Parathyroid adenoma (tissue), 2 donors: Measurements from ENCODE around the gene C1QL2.
A peak's percentile ranks its signal among the peaks of the same experiment; 100 is the strongest.

Source experiments
- H2AFZ ChIP-seq: fragments of 300-600 bp; sonication (generic); one replicate; pipeline ENCODE4 v1.7.0; 2017; ENCODE audit warnings: antibody characterized with exemption, mild to moderate bottlenecking
- H3K27ac ChIP-seq: fragments of 300-600 bp; sonication (generic); one replicate; pipeline ENCODE4 v1.7.0; 2017
- H3K27me3 ChIP-seq: fragments of 300-600 bp; sonication (generic); one replicate; pipeline ENCODE4 v1.7.0; 2017; ENCODE audit warnings: low read length; ENCODE audit not compliant: control insufficient read depth, insufficient read depth
- H3K36me3 ChIP-seq: fragments of 300-600 bp; sonication (generic); one replicate; pipeline ENCODE4 v1.7.0; 2017; ENCODE audit warnings: low read length; ENCODE audit not compliant: control insufficient read depth, insufficient read depth
- H3K4me1 ChIP-seq: fragments of 300-600 bp; sonication (generic); one replicate; pipeline ENCODE4 v1.7.0; 2017; ENCODE audit warnings: control low read depth
- H3K4me2 ChIP-seq: fragments of 300-600 bp; sonication (generic); one replicate; pipeline ENCODE4 v1.7.0; 2017; ENCODE audit warnings: low read length
- H3K4me3 ChIP-seq: fragments of 300-600 bp; sonication (generic); one replicate; pipeline ENCODE4 v1.7.0; 2017; ENCODE audit warnings: low read depth, low read length
- H3K79me2 ChIP-seq: fragments of 300-600 bp; sonication (generic); one replicate; pipeline ENCODE4 v1.7.0; 2017; ENCODE audit warnings: control low read depth
- H3K9ac ChIP-seq: fragments of 300-600 bp; sonication (generic); one replicate; pipeline ENCODE4 v1.7.0; 2017; ENCODE audit warnings: mild to moderate bottlenecking
- H3K9me3 ChIP-seq: fragments of 300-600 bp; sonication (generic); one replicate; pipeline ENCODE4 v1.7.0; 2017; ENCODE audit warnings: low read length; ENCODE audit not compliant: control insufficient read depth
- TF ChIP-seq, protein P1 (sequence below): fragments of 300-600 bp; sonication (generic); IDR thresholded peaks from one replicate; pipeline ENCODE4 v1.7.0; 2017; ENCODE audit warnings: antibody characterized with exemption, mild to moderate bottlenecking
- donor health status: primary hyperparathyroidism.

The C1QL2 gene

DNA sequence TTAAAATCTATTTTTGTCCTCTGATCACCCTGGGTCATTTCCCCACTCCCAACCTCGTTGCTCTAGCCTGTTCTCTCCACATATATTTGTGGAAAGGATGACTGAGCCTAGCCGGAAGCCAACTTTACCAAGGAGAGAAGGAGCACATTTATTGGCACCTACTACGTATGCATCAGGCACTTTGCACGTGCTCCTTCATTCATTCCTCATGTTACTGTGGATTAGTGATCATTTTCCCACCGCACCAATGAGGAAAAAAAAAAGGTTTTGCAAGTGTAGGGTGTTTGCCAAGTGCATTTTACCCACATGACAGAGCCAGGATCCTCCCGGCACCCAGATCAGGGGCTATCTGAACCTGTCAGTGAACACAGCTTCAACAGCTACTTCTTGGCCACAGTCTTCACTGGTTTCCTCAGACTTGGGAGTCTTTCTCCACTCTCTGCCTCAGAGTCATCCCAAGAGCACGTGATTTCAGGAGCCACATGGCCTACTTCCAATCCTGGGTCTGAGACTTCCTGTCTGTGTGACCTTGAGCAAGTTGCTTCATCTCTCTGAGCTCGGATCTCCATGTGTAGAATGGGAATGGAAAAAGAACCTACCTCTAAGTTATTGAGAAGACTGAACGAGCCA, 1.9 kb upstream of the C1QL2 start:
- no peak overlapping the region for H3K9ac ChIP-seq
- no peaks in the 10 kb centered on the region for H3K4me1 ChIP-seq
- H3K36me3 ChIP-seq: no peaks in the 10 kb centered on the region
- no peak overlapping the region for H3K4me3 ChIP-seq
- no peaks in the 10 kb centered on the region for H3K9me3 ChIP-seq
- TF ChIP-seq, protein P1, sequence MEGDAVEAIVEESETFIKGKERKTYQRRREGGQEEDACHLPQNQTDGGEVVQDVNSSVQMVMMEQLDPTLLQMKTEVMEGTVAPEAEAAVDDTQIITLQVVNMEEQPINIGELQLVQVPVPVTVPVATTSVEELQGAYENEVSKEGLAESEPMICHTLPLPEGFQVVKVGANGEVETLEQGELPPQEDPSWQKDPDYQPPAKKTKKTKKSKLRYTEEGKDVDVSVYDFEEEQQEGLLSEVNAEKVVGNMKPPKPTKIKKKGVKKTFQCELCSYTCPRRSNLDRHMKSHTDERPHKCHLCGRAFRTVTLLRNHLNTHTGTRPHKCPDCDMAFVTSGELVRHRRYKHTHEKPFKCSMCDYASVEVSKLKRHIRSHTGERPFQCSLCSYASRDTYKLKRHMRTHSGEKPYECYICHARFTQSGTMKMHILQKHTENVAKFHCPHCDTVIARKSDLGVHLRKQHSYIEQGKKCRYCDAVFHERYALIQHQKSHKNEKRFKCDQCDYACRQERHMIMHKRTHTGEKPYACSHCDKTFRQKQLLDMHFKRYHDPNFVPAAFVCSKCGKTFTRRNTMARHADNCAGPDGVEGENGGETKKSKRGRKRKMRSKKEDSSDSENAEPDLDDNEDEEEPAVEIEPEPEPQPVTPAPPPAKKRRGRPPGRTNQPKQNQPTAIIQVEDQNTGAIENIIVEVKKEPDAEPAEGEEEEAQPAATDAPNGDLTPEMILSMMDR: no peak
- H2AFZ ChIP-seq: no peak overlapping the region
- H3K4me2 ChIP-seq: no peak overlapping the region
- no peaks in the 10 kb centered on the region for H3K79me2 ChIP-seq
- no peaks in the 10 kb centered on the region for H3K27me3 ChIP-seq
- H3K27ac ChIP-seq: no peak overlapping the region

DNA sequence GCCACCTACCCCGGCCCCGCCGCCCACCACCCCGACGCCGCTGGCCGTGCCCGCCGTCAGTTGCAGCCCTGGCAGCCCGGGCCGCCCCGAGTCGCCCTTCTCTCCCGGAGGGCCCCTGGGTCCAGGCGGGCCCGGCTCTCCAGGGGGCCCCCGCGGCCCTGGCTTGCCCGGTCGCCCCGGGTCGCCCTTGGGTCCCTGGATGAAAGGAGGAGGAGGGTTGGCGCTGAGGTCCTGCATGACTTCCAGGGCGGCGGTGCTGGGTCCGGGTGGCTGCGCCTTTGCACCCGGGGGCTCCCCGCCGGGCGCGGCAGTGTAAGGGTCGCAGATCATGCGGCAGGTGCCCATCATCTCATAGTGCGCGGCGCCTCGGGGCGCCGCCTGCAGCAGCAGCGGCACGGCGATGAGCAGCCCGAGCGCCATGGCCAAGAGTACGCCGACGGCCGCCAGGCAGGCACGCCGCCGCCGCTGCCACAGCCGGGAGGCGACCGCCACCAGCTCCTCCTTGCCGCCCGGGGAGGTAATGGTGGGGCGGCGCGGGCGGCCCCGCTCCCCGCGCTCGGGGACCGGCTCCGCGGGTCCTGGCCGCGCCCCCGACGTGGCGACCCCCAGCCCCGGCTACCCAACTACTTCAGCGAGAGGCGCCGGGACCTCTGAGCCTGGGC, 570 bp downstream of the C1QL2 start:
- H3K9me3 ChIP-seq: no peaks in the 10 kb centered on the region
- peak overlapping the region; percentile 74 for H2AFZ ChIP-seq
- no peaks in the 10 kb centered on the region for H3K36me3 ChIP-seq
- H3K79me2 ChIP-seq: no peaks in the 10 kb centered on the region
- no peak overlapping the region for H3K27ac ChIP-seq
- TF ChIP-seq, protein P1: no peak
- H3K4me3 ChIP-seq: no peak overlapping the region
- H3K9ac ChIP-seq: no peak overlapping the region
- no peaks in the 10 kb centered on the region for H3K4me1 ChIP-seq
- H3K27me3 ChIP-seq: peaks cover 6% of the 10 kb centered on the region
- H3K4me2 ChIP-seq: no peak overlapping the region

DNA sequence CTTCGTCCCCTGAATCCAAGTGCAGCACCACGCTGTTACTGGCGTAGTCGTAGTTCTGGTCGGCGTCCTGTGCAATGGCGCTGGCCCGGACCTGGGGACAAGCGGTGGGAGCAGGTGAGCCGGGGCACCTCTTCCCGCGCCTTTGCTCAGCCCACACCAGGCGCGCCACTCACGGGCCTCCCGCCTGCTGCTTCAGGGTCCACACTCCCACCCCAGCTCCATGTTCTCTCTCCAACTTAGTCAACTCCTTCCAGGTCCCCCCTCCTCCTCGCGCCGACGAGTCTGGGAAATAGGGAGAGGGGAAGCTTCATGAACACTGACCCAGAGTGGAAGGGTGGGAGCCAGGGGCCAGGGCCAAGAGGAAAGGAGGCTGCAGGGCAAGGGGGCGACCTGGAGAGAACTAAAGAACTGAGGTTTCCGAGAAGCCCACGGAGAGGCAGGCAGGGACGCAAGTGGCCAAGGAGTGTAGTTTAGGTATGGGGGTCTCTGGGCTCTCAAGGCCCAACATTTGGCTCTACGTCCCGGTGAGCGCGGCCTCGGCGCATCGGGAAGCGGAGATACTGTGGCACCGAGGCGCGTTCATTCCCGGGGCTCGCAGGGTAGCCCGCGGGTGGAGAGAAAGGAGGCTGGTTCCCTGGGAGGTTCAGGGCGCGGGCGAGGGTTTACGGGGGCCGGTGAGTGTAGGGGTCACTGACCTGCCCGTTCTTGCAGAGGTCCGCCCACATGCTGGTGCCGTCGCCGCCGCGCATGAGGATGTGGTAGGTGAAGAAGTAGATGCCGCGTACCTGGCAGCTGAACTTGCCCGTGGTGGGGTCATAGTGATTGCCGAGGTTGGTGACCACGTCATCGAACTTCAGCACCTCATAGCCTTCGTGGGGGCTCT, 1.4 kb downstream of the C1QL2 start:
- H3K27me3 ChIP-seq: peaks cover 6% of the 10 kb centered on the region
- H3K9ac ChIP-seq: no peak overlapping the region
- no peaks in the 10 kb centered on the region for H3K36me3 ChIP-seq
- no peaks in the 10 kb centered on the region for H3K79me2 ChIP-seq
- TF ChIP-seq, protein P1: no peak
- no peak overlapping the region for H3K4me2 ChIP-seq
- no peaks in the 10 kb centered on the region for H3K9me3 ChIP-seq
- no peak overlapping the region for H2AFZ ChIP-seq
- H3K4me1 ChIP-seq: no peaks in the 10 kb centered on the region
- no peak overlapping the region for H3K4me3 ChIP-seq
- no peak overlapping the region for H3K27ac ChIP-seq

DNA sequence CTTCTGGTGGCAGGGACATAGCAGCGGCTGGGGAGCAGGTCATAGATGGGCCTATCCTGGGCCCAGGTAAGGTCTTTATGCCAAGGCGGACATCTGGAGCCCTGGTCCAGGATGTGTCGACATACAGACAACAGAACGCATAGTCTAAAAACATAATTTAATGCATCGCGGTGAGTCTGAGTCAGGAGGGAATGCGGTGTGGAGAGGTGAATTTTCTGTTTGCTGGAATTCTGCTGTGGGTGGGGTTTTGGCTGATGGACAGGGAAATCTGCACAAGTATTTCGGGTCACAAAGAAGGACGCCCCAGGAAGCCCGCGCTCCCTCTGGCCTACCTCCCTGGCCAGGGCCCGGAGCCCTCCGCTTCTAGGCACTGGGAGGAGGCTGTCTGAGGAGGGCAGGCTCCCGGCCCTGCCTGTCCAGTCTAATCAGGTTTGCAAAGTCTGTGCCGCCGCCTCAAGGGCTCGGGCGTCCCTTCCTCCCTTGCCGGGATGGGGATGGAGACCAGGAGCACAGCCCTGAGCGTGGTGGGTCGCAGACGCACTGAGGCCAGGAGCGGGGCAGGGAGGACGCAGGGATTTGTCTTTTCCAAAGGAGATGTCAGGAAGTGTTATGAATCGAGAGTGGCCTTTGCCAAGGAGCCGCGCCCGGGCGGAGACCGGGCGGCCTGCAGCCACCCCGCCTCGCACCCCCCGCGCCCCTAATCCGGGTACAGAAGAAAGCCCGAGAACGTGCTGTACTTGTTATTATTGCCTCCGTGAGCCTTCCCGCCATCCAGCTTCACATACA, 2.3 kb downstream of the C1QL2 start:
- H2AFZ ChIP-seq: no peak overlapping the region
- no peak overlapping the region for H3K4me2 ChIP-seq
- H3K79me2 ChIP-seq: no peaks in the 10 kb centered on the region
- no peaks in the 10 kb centered on the region for H3K4me1 ChIP-seq
- H3K27me3 ChIP-seq: peaks cover 6% of the 10 kb centered on the region
- TF ChIP-seq, protein P1: no peak
- H3K9me3 ChIP-seq: no peaks in the 10 kb centered on the region
- no peak overlapping the region for H3K9ac ChIP-seq
- no peak overlapping the region for H3K4me3 ChIP-seq
- H3K36me3 ChIP-seq: no peaks in the 10 kb centered on the region
- no peak overlapping the region for H3K27ac ChIP-seq
